Panc1 (cell line): ENCODE data around the gene ARHGDIA. TPM values are rescaled to one million over a fixed set of nuclear protein-coding genes. Genes with fewer than 3 reads are reported as not detected.

Experiments
- ATAC-seq: fragments of 200-7000 bp; cut with Tn5 transposase; 2 replicates; pipeline ENCODE4 v1.9.1; 2020; ENCODE audit warnings: mild to moderate bottlenecking, moderate library complexity
- BruUV-seq: library from RNA; stranded (reverse); fragments of 400-500 nt; replicated peaks from 2 replicates; lab custom pipeline; 2021; lab: Mats Ljungman, UMichigan
- CTCF ChIA-PET: fragments of 300-600 bp; sonication (Branson Sonifier 250); formaldehyde crosslinking; loops from one replicate; lab custom pipeline; 2022; ENCODE audit warnings: antibody characterized with exemption; lab: Charles Lee
- POLR2A ChIA-PET: fragments of 300-600 bp; sonication (Branson Sonifier 250); formaldehyde crosslinking; loops from one replicate; lab custom pipeline; 2022; ENCODE audit warnings: antibody characterized with exemption; lab: Charles Lee
- DNase-seq: peaks from one replicate; pipeline ENCODE4 v3.0.0-alpha.2; 2010; ENCODE audit warnings: low read depth, low spot score
- H3K27ac ChIP-seq: 2 replicates; pipeline ENCODE4 v1.5.1; 2011; ENCODE audit warnings: mild to moderate bottlenecking, low read length, inconsistent platforms
- H3K27me3 ChIP-seq: fragments of 200-500 bp; sonication (Bioruptor generic); 2 replicates; pipeline ENCODE4 v1.6.0; 2014; ENCODE audit warnings: low read length, inconsistent platforms; ENCODE audit not compliant: control insufficient read depth, insufficient read depth
- H3K36me3 ChIP-seq: fragments of 200-500 bp; sonication (Bioruptor generic); 2 replicates; pipeline ENCODE4 v1.5.1; 2014; ENCODE audit warnings: inconsistent platforms, mild to moderate bottlenecking, low read length, moderate library complexity; ENCODE audit not compliant: control insufficient read depth, insufficient read depth
- H3K4me1 ChIP-seq: 2 replicates; pipeline ENCODE4 v1.5.1; 2011; ENCODE audit warnings: inconsistent platforms, mild to moderate bottlenecking, low read length, moderate library complexity; ENCODE audit not compliant: control insufficient read depth, insufficient read depth
- H3K4me3 ChIP-seq, 2 experiments: 2 replicates each; pipeline ENCODE4 v1.5.1; 2011 to 2012; ENCODE audit warnings: low read depth in 2 of 2, low read length in 2 of 2, mild to moderate bottlenecking in 2 of 2, inconsistent platforms in 1 of 2, moderate library complexity in 1 of 2
- H3K9me3 ChIP-seq: fragments of 200-500 bp; sonication (Bioruptor generic); 2 replicates; pipeline ENCODE4 v1.5.1; 2014; ENCODE audit warnings: low read depth, mild to moderate bottlenecking, inconsistent platforms, low read length, moderate library complexity; ENCODE audit not compliant: control insufficient read depth, insufficient read depth
- CTCF ChIP-seq: fragments of 450-650 bp; IDR thresholded peaks from 2 replicates; pipeline ENCODE4 v1.5.1; 2017; ENCODE audit warnings: mild to moderate bottlenecking
- POLR2AphosphoS5 ChIP-seq: IDR thresholded peaks from 2 replicates; pipeline ENCODE4 v1.6.1; 2012; ENCODE audit warnings: mild to moderate bottlenecking, low read depth, low read length, moderate library complexity
- REST ChIP-seq, 2 experiments: IDR thresholded peaks; 2 replicates each; pipeline ENCODE4 v1.6.1; 2011 to 2012; ENCODE audit warnings: low read depth in 2 of 2, control low read depth in 1 of 2, low read length in 1 of 2, mild to moderate bottlenecking in 1 of 2, moderate library complexity in 1 of 2; ENCODE audit not compliant: insufficient read depth in 1 of 2
- SIN3A ChIP-seq: IDR thresholded peaks from 2 replicates; pipeline ENCODE4 v1.6.1; 2012; ENCODE audit warnings: low read depth, mild to moderate bottlenecking, low read length, moderate library complexity, borderline replicate concordance; ENCODE audit not compliant: insufficient read depth
- TCF7L2 ChIP-seq: IDR thresholded peaks from 2 replicates; pipeline ENCODE4 v1.6.1; 2011; ENCODE audit warnings: mild to moderate bottlenecking, low read depth, low read length, inconsistent platforms
- in situ Hi-C: cut with HindIII; loops from 2 replicates; pipeline ENCODE4 v1.10.0; 2016; ENCODE audit warnings: low sequenced_read_pairs, low pct_unique_long_range_greater_than_20kb
- intact Hi-C: fragments of 100-400 bp; cut with micrococcal nuclease; formaldehyde crosslinking; loops from one replicate; pipeline ENCODE4 v1.10.0; 2022; ENCODE audit not compliant: unreplicated experiment
- total RNA-seq: library from RNA; stranded (reverse); gene quantifications from one replicate; pipeline ENCODE4 v1.2.1, GENCODE V29; 2021; ENCODE audit not compliant: unreplicated experiment

The ARHGDIA gene
- total RNA-seq, 1 experiment from 2014 or later = 420 TPM

GRCh38 chr17:81822996-81823819 lies 47.9 kb downstream of the ARHGDIA start:
- no peak for ATAC-seq
- ChIA-PET POLR2A (interaction anchor here (0.6 kb wide), 1 partner anchor 105 kb away, joined by 3 read pairs; no protein-coding TSS in a partner anchor), CTCF (interaction anchor here (0.6 kb wide), 2 partner anchors 100 to 301 kb away, joined by 10 to 16 read pairs; no protein-coding TSS in a partner anchor)
- in situ Hi-C loops = no loop called here
- no TSS peak for BruUV-seq
- Histone ChIP-seq H3K27me3 (no peaks in the 10 kb centered on the region), H3K4me3 (no peak overlapping the region), H3K27ac (no peak overlapping the region), H3K36me3 (no peaks in the 10 kb centered on the region), H3K9me3 (no peaks in the 10 kb centered on the region), H3K4me1 (peaks cover 18% of the 10 kb centered on the region)
- intact Hi-C loops = no loop called here
- no peak for DNase-seq
- TF ChIP-seq SIN3A (no peak), POLR2AphosphoS5 (no peak), CTCF (no peak), TCF7L2 (no peak), REST (IDR thresholded peaks at IDR 0.05; ENCODE audit: insufficient read depth in 1 of 2, low read depth in 2 of 2, low read length in 1 of 2) (no peak)

GRCh38 chr17:81822312-81822637 lies 48.9 kb downstream of the ARHGDIA start:
- Histone ChIP-seq H3K4me3 (no peak overlapping the region), H3K9me3 (no peaks in the 10 kb centered on the region), H3K27ac (peak overlapping the region; percentile 61), H3K27me3 (no peaks in the 10 kb centered on the region), H3K4me1 (peaks cover 15% of the 10 kb centered on the region), H3K36me3 (no peaks in the 10 kb centered on the region)
- POLR2A ChIA-PET = interaction anchor here (0.6 kb wide), 3 partner anchors 37 to 443 kb away, joined by 3 to 5 read pairs (median 3); no protein-coding TSS in a partner anchor
- no TSS peak for BruUV-seq
- intact Hi-C loops = no loop called here
- no peak for DNase-seq
- no peak for TF ChIP-seq REST (IDR thresholded peaks at IDR 0.05; ENCODE audit: insufficient read depth in 1 of 2, low read depth in 2 of 2, low read length in 1 of 2)
- no peak for TF ChIP-seq TCF7L2
- no peak for ATAC-seq
- CTCF ChIA-PET = interaction anchor here (0.5 to 0.6 kb wide), 2 partner anchors 17 to 86 kb away, joined by 3 read pairs; no protein-coding TSS in a partner anchor
- in situ Hi-C loops = no loop called here
